Endothelial cell (in vitro differentiated cells): ENCODE measurements around the gene TRDMT1. TPM values are rescaled to one million over a fixed set of nuclear protein-coding genes. Genes with fewer than 3 reads are reported as not detected.
A peak's percentile ranks its signal among the peaks of the same experiment; 100 is the strongest.

ENCODE experiments used
- DNase-seq: peaks from one replicate; pipeline ENCODE4 v3.0.0; 2021; ENCODE audit warnings: low spot score
- H3K27ac Mint-ChIP-seq: one replicate; pipeline ENCODE4 v1.8.0; 2021; ENCODE audit warnings: mixed read lengths, inconsistent platforms; ENCODE audit not compliant: unreplicated experiment
- H3K27me3 Mint-ChIP-seq: one replicate; pipeline ENCODE4 v1.8.0; 2021; ENCODE audit warnings: mild to moderate bottlenecking, moderate library complexity, mixed read lengths, inconsistent platforms; ENCODE audit not compliant: unreplicated experiment
- H3K36me3 Mint-ChIP-seq: one replicate; pipeline ENCODE4 v1.8.0; 2021; ENCODE audit warnings: mild to moderate bottlenecking, low read depth, mixed read lengths, inconsistent platforms; ENCODE audit not compliant: unreplicated experiment
- H3K4me1 Mint-ChIP-seq: one replicate; pipeline ENCODE4 v1.8.0; 2021; ENCODE audit warnings: mild to moderate bottlenecking, mixed read lengths, inconsistent platforms; ENCODE audit not compliant: unreplicated experiment
- H3K4me3 Mint-ChIP-seq: one replicate; pipeline ENCODE4 v1.8.0; 2021; ENCODE audit warnings: mild to moderate bottlenecking, mixed read lengths, inconsistent platforms; ENCODE audit not compliant: unreplicated experiment
- H3K9me3 Mint-ChIP-seq: one replicate; pipeline ENCODE4 v1.8.0; 2021; ENCODE audit warnings: mixed read lengths, inconsistent platforms; ENCODE audit not compliant: unreplicated experiment
- CTCF ChIP-seq: fragments of 200-600 bp; sonication (generic); IDR thresholded peaks from one replicate; pipeline ENCODE4 v1.5.0; 2021; ENCODE audit warnings: antibody characterized with exemption; ENCODE audit not compliant: unreplicated experiment
- total RNA-seq: library from RNA; stranded (reverse); fragmentation: NEBNext Ultra II Directional; extraction: Animal tissue kit (Norgen Biotek cat#: 25700); gene quantifications from one replicate; pipeline ENCODE4 v1.2.1, GENCODE V29; 2021; ENCODE audit not compliant: unreplicated experiment

The TRDMT1 gene
- total RNA-seq, 1 donor from 2014 or later, result 17.7 TPM

GRCh38 chr10:17213646-17214349 is 12.3 kb upstream of the TRDMT1 start:
- DNase-seq, result no peak
- Mint-ChIP-seq H3K4me3 (no peak overlapping the region), H3K27me3 (peaks cover 2% of the 10 kb centered on the region), H3K36me3 (no peaks in the 10 kb centered on the region), H3K27ac (peak overlapping the region; percentile 34), H3K4me1 (peaks cover 28% of the 10 kb centered on the region), H3K9me3 (no peaks in the 10 kb centered on the region)
- no peak for TF ChIP-seq CTCF

- Mint-ChIP-seq H3K27me3 (peaks cover 2% of the 10 kb centered on the region), H3K4me1 (peaks cover 31% of the 10 kb centered on the region)
These were observed 11.3 kb upstream of the TRDMT1 start for GRCh38 chr10:17212802-17213221.

GRCh38 chr10:17210361-17210760 is 8.9 kb upstream of the TRDMT1 start:
- Mint-ChIP-seq H3K27ac (no peak overlapping the region), H3K4me1 (peaks cover 25% of the 10 kb centered on the region), H3K9me3 (no peaks in the 10 kb centered on the region), H3K4me3 (no peak overlapping the region), H3K36me3 (no peaks in the 10 kb centered on the region), H3K27me3 (peaks cover 2% of the 10 kb centered on the region)
- no peak for DNase-seq
- no peak for TF ChIP-seq CTCF

More at GRCh38 chr10:17212802-17213221, 11.3 kb upstream of the TRDMT1 start:
- no peak for DNase-seq
- no peak for TF ChIP-seq CTCF
- Mint-ChIP-seq H3K36me3 (no peaks in the 10 kb centered on the region), H3K4me3 (no peak overlapping the region), H3K27ac (peak overlapping the region; percentile 86), H3K9me3 (no peaks in the 10 kb centered on the region)

- no peaks in the 10 kb centered on the region for H3K9me3 Mint-ChIP-seq
- no peak overlapping the region for H3K27ac Mint-ChIP-seq
- no peak for TF ChIP-seq CTCF
- H3K36me3 Mint-ChIP-seq, result no peaks in the 10 kb centered on the region
- H3K27me3 Mint-ChIP-seq, result peaks cover 2% of the 10 kb centered on the region
- no peak for DNase-seq
- H3K4me3 Mint-ChIP-seq, result no peak overlapping the region
- peaks cover 25% of the 10 kb centered on the region for H3K4me1 Mint-ChIP-seq
These were observed 8.4 kb upstream of the TRDMT1 start for GRCh38 chr10:17209881-17210280.

GRCh38 chr10:17209302-17209701 is 7.8 kb upstream of the TRDMT1 start:
- peaks cover 2% of the 10 kb centered on the region for H3K27me3 Mint-ChIP-seq
- peak overlapping the region; percentile 16 for H3K27ac Mint-ChIP-seq
- peaks cover 28% of the 10 kb centered on the region for H3K4me1 Mint-ChIP-seq
- H3K9me3 Mint-ChIP-seq, result no peaks in the 10 kb centered on the region
- no peak for TF ChIP-seq CTCF
- no peak overlapping the region for H3K4me3 Mint-ChIP-seq
- DNase-seq, result no peak
- no peaks in the 10 kb centered on the region for H3K36me3 Mint-ChIP-seq
